ENCODE results near the gene RGS3. TPM values are rescaled to one million over a fixed set of nuclear protein-coding genes. Genes with fewer than 3 reads are reported as not detected.

RGS3 gene
- total RNA-seq, 4 donors from 2014 or later: 5.9 to 11.8 (median 9.8) TPM

DNA sequence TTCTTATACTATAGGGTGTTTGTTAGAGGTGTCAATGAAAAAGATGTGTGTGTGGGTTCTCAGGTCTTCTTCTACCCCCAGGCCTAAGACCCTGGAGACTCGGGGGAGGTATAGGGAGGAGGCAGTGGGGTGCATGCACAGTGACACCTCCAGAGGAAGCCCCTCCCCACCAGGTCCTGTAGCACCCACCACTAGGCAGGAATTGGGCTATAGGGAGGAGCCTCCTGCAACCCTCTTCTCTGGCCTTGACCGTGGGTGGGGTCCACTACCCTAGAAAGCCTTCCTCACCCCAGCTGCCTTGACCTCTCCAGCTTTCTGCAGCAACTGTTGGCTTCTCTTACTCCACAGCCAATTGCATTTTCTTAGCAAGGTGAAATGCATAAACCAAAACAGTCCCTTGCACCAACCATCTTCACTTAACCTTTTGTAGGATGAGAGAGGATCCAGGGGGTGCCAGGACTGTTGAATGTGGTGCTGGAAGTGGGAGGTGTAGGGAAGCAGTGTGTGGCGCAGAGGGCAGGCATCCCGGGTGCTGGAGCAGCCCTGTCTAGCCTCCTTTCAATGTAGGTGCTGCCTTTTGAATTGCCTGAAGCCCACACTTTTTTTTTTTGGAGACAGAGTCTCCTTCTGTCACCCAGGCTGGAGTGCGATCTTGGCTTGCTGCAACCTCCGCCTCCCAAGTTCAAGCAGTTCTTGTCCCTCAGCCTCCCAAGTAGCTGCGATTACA is 128.5 kb downstream of the RGS3 start:
- DNase-seq (no peak), ATAC-seq (no peak)
- Histone ChIP-seq H3K4me3 (no peak overlapping the region), H3K4me1 (peaks cover 28 to 55% of the 10 kb centered on the region in 2 donors), H3K9me3 (no peaks in the 10 kb centered on the region), H3K27me3 (no peaks in the 10 kb centered on the region), H3K36me3 (peaks cover 0 to 7% of the 10 kb centered on the region in 2 donors), H3K27ac (peak overlapping the region in 2 of 4 donors; percentile 24 to 77)
- TF ChIP-seq POLR2A (IDR thresholded peaks at IDR 0.05): no peak
- TF ChIP-seq, protein P1, sequence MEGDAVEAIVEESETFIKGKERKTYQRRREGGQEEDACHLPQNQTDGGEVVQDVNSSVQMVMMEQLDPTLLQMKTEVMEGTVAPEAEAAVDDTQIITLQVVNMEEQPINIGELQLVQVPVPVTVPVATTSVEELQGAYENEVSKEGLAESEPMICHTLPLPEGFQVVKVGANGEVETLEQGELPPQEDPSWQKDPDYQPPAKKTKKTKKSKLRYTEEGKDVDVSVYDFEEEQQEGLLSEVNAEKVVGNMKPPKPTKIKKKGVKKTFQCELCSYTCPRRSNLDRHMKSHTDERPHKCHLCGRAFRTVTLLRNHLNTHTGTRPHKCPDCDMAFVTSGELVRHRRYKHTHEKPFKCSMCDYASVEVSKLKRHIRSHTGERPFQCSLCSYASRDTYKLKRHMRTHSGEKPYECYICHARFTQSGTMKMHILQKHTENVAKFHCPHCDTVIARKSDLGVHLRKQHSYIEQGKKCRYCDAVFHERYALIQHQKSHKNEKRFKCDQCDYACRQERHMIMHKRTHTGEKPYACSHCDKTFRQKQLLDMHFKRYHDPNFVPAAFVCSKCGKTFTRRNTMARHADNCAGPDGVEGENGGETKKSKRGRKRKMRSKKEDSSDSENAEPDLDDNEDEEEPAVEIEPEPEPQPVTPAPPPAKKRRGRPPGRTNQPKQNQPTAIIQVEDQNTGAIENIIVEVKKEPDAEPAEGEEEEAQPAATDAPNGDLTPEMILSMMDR (IDR thresholded peaks at IDR 0.05 in 4 of 5, conservative IDR thresholded peaks at IDR 0.05 in 1 of 5): peak in 1 of 5 experiments; percentile 8
- in situ Hi-C loops (cut with MboI; ENCODE audit: low sequenced_read_pairs in 4 of 4) (loop anchor here (5.0 kb wide), 3 partner anchors 65 to 145 kb away; no protein-coding TSS in a partner anchor), intact Hi-C loops (cut with DNase I; ENCODE audit: low total_unique reads) (loop anchor here (1.0 kb wide), 1 partner anchor 63 kb away; no protein-coding TSS in a partner anchor)

DNA sequence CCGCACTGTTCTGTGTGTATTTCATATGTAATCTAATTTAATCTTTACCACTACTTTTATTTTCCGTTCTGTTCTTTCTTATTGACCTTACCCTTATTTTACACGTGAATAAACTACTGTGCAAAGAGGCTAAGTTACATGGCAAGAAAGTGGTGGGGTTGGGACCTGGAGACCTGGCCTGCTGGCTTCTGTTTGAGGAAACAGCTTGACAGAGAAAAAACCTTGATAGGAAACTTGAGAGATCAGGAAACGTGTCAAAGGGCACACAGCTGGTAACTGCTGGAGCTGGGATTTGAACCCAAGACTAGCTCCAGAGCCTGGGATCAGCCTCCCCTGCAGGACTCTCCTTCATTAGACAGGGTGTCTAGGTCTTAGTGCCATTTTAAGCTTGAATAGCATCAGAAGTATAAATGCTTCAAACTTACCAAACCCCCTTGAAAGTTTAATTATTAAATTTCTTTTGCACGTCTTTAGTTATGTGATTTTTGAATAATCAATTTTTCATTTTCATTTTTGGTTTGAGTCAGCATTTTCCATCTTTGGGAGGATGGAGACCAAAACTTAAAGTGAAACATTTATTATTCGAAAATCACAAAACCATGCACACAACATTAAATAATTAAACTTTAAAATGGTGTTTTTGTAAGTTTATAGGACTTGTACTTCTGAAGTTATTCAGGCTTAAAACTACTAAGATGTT is 129.5 kb downstream of the RGS3 start:
- no peaks in the 10 kb centered on the region for H3K9me3 ChIP-seq
- H3K36me3 ChIP-seq: peaks cover 0 to 14% of the 10 kb centered on the region in 2 donors
- intact Hi-C loops (cut with DNase I; ENCODE audit: low total_unique reads): no loop called here
- H3K27me3 ChIP-seq: no peaks in the 10 kb centered on the region
- ATAC-seq (no peak), DNase-seq (no peak)
- H3K4me1 ChIP-seq: peaks cover 28 to 55% of the 10 kb centered on the region in 2 donors
- TF ChIP-seq POLR2A (IDR thresholded peaks at IDR 0.05): no peak
- TF ChIP-seq, protein P1 (IDR thresholded peaks at IDR 0.05 in 4 of 5, conservative IDR thresholded peaks at IDR 0.05 in 1 of 5): no peak
- peak overlapping the region; percentile 43 to 72 (median 60) for H3K27ac ChIP-seq
- in situ Hi-C loops (cut with MboI; ENCODE audit: low sequenced_read_pairs in 4 of 4): loop anchor here (5.0 kb wide), 3 partner anchors 64 to 146 kb away; no protein-coding TSS in a partner anchor
- no peak overlapping the region for H3K4me3 ChIP-seq

DNA sequence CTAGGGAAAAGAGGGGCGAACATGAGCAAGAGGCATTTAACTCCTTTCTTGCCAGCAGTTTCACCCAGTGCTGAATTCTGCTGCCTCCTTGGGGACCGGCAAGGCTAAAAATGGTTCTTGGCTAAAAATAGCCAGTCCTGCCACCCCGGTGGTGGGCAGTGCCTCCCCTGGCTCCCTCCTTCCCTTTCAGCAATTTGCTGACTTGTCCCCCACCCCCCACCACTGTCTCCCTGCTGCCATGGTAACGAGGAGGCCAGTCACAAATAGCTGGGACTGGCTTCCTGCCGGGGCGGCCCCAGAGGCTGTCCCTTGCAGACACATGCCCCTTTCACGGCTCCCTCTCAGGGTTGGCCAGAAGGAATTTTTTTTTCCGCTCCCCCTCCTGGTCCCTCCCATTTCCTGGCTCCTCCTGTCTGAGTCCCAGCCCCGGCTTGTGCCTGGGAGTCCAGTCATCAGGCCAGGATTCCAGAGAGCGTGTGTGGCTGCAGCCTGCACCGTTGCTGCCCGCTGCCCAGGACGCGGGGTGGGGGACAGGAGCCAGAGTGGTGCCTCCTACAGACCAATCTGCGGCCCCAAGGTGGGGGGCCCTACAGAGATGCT is 130.3 kb downstream of the RGS3 start:
- Histone ChIP-seq H3K4me3 (peak overlapping the region; percentile 46 to 54 (median 52)), H3K27me3 (no peaks in the 10 kb centered on the region), H3K4me1 (peaks cover 32 to 55% of the 10 kb centered on the region in 2 donors), H3K36me3 (peaks cover 0 to 14% of the 10 kb centered on the region in 2 donors), H3K9me3 (no peaks in the 10 kb centered on the region), H3K27ac (peak overlapping the region; percentile 43 to 72 (median 60))
- in situ Hi-C loops (cut with MboI; ENCODE audit: low sequenced_read_pairs in 4 of 4): loop anchor here (5.0 kb wide), 3 partner anchors 64 to 146 kb away; no protein-coding TSS in a partner anchor
- peak; percentile 73 to 82 for DNase-seq
- peak; percentile 87 to 88 for ATAC-seq
- peak; percentile 37 to 68 for TF ChIP-seq POLR2A (IDR thresholded peaks at IDR 0.05)
- TF ChIP-seq, protein P1 (IDR thresholded peaks at IDR 0.05 in 4 of 5, conservative IDR thresholded peaks at IDR 0.05 in 1 of 5): no peak
- intact Hi-C loops (cut with DNase I; ENCODE audit: low total_unique reads): loop anchor here (2.0 kb wide), 1 partner anchor 27 kb away; no protein-coding TSS in a partner anchor

DNA sequence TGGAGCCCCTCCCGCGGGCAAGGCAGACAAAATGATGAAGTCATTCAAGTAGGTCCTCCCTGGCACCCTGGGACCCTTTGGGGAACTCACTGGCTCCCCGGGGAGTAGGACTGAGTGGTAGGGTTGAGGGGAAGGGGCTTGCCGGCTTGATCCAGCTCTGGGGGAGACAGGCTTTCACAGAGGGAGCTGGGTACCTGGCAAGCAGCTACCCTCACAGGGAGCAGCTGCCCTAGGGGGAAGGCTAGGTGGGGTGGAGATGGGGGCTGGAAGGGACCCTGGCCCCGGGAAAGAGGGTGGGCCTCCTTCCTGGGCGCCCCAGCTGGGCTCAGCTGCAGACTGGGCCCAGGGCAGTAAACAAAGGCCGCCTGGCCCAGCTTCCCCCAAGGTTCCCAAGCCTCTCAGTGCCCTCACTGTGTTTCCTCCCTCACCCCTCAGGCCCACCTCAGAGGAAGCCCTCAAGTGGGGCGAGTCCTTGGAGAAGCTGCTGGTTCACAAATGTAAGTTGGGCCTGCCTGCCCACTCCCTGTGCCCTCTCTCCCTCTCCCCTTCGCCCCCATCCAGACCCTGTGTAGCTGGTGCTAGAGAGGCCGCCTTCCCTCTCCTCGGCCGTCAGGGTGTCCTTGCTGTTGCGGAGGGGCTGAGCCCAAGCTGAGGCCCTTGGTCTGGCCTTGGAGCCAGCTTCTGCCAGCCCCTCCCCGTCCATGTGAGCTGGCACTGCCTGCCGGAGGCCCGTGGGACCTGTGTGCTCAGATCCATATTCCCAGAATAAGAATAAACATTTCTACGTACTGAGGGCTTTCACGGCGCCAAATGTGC is 131.2 kb downstream of the RGS3 start:
- intact Hi-C loops (cut with DNase I; ENCODE audit: low total_unique reads): loop anchor here (2.0 kb wide), 1 partner anchor 26 kb away; no protein-coding TSS in a partner anchor
- Histone ChIP-seq H3K27ac (peak overlapping the region; percentile 43 to 72 (median 56)), H3K9me3 (no peaks in the 10 kb centered on the region), H3K4me3 (peak overlapping the region; percentile 46 to 54 (median 52)), H3K4me1 (peaks cover 32 to 64% of the 10 kb centered on the region in 2 donors), H3K36me3 (peaks cover 0 to 14% of the 10 kb centered on the region in 2 donors), H3K27me3 (no peaks in the 10 kb centered on the region)
- no peak for TF ChIP-seq POLR2A (IDR thresholded peaks at IDR 0.05)
- TF ChIP-seq, protein P1 (IDR thresholded peaks at IDR 0.05 in 4 of 5, conservative IDR thresholded peaks at IDR 0.05 in 1 of 5): no peak
- no peak for ATAC-seq
- in situ Hi-C loops (cut with MboI; ENCODE audit: low sequenced_read_pairs in 4 of 4): loop anchor here (5.0 kb wide), 3 partner anchors 63 to 147 kb away; no protein-coding TSS in a partner anchor
- DNase-seq: no peak

Measured in gastrocnemius medialis (tissue), 4 donors.